Activated naive CD4-positive, alpha-beta T cell treated with anti-CD3 and anti-CD28 coated beads, Interleukin-2, amount 50 U/mL, for 72 hours (primary cell): ENCODE data around the gene TUB. TPM values are rescaled to one million over a fixed set of nuclear protein-coding genes. Genes with fewer than 3 reads are reported as not detected.

ENCODE experiments used
- ATAC-seq, 2 donors: fragments of 150-1000 bp; cut with Tn5 transposase; 2 replicates each; pipeline ENCODE4 v1.10.0; 2021; ENCODE audit warnings: mild to moderate bottlenecking in 2 of 2, moderate library complexity in 2 of 2
- DNase-seq, 2 donors: peaks; one replicate each; pipeline ENCODE4 v3.0.0; 2021 to 2022; ENCODE audit warnings: low spot score in 2 of 2
- H3K27ac Mint-ChIP-seq, 2 donors: one replicate each; pipeline ENCODE4 v1.8.0; 2022; ENCODE audit warnings: mild to moderate bottlenecking in 2 of 2, mixed read lengths in 2 of 2
- H3K36me3 Mint-ChIP-seq, 2 donors: one replicate each; pipeline ENCODE4 v1.8.0; 2022; ENCODE audit warnings: mixed read lengths in 2 of 2
- H3K9me3 Mint-ChIP-seq, 2 donors: one replicate each; pipeline ENCODE4 v1.8.0; 2022; ENCODE audit warnings: mixed read lengths in 2 of 2
- total RNA-seq, 2 donors: library from RNA; stranded (reverse); gene quantifications; one replicate each; pipeline ENCODE4 v1.2.3, GENCODE V29; 2022

TUB gene, protein sequence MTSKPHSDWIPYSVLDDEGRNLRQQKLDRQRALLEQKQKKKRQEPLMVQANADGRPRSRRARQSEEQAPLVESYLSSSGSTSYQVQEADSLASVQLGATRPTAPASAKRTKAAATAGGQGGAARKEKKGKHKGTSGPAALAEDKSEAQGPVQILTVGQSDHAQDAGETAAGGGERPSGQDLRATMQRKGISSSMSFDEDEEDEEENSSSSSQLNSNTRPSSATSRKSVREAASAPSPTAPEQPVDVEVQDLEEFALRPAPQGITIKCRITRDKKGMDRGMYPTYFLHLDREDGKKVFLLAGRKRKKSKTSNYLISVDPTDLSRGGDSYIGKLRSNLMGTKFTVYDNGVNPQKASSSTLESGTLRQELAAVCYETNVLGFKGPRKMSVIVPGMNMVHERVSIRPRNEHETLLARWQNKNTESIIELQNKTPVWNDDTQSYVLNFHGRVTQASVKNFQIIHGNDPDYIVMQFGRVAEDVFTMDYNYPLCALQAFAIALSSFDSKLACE
- total RNA-seq = under 1 TPM; 0.07 to 0.41 TPM

DNA sequence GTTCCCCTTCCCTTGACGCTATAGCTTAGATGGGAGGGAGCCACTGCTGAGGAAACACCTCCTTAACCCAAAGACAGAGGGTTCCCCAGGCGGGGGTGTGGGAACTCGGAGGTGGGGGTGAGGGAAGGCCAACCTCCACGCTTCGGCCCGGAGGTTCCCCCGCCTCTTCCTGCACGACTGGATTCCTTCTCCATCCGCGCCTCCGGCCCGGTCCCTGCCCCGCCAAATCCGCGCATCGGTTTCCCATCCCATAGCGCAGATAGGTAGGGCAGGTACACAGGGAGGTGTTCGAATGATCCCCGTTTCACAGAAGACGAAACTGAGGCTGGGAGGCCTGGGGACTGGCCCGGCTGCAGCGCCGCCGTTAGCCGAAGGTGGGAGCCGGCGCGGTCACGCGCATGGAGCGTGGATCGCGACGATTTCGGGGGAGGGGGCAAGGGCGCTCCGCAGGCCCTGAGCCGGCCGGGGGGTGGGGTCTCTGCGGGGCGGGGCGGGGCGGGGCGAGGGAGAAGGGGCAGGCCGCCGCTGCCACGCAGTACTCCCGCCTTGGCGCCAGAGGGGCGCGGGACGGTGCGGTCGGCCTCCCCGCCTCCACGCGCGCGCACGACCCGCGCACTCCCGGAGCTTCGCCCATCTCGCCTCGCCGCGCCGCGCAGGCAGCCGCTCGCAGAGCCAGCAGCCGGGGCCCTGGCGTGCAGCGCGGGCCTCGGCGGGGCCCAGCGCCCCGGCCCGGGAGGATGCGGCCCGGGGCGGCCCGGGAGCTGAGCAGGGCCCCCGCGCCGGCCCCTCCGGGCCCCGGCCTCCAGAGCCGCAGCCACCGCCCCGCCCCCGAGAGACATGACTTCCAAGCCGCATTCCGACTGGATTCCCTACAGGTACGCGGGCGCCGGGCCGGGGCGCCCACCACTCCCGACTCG, at the start of gene TUB:
Gene TUB (plus strand): TSS at position 538 of the 917 bp plus-strand sequence. CDS start 300 bp downstream, at position 838.
- no peak within 1 kb of the TSS for H3K27ac Mint-ChIP-seq
- DNase-seq = no peak
- ATAC-seq = peak; percentile 48 to 74
- no peaks in the 10 kb centered on the region for H3K9me3 Mint-ChIP-seq
- H3K36me3 Mint-ChIP-seq = no peaks in the 10 kb centered on the region

DNA sequence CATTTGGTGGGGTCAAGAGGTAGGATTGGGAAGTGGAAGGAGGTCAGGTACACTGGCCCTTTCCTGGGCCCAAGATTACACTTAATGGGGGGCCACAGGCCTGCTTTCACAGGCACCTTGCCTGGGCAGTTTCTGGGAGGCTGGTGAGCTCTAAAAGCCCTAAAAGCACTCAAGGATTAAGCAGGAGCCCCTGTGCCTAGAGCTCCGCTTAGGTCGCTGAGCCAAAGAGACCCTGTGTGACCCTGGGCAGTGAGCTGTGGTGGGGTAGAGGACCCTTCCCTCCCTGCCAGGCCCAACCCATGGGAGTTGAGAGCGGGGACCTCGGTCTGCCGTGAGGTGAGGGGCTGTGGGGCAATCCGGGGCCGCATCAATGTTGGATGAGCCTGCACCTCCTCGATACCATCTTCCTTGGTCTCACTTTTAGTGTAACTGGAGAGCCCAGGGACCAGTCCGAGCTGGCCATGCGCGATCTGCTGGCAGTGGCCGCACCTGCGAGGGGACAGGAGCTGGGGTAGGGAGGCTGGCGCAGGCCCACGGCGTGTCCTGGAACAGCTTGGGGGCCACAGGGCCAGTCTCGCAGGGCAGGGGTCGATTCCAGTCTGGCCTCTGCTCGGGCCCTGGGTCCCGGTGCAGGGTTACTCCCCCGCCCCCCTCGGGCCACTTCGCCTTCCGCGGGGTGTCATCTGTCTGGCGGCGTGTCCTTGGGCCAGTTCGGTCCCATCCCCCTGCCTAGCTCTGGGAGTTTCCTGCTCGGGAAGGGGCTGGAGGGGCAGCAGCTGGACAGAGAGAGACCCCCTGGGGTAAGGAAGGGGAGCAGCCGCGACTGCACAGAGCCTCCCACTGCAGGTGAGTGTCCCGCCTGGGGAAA, 49.5 kb upstream of the TUB start:
- no peaks in the 10 kb centered on the region for H3K36me3 Mint-ChIP-seq
- no peak overlapping the region for H3K27ac Mint-ChIP-seq
- no peaks in the 10 kb centered on the region for H3K9me3 Mint-ChIP-seq
- DNase-seq = no peak
- ATAC-seq = no peak

DNA sequence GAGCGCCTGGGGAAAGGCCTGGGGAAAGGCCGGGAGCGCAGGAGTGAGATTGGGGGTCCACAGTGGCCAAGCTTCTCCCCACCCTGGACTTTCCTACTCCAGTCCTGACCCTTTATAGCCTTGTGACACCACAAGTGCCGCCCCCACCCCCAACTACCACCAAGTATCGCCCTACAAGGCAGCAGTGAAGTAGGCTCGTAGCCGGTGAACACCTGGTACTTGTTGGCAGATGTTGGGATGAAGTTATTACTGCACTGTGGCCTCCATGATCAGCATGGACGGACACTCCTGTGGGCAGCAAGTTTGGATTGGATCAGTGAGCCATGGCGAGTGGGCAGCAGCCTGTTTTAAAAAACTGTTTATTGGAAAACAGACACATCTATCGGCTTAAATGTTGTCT, 48.9 kb upstream of the TUB start:
- no peak overlapping the region for H3K27ac Mint-ChIP-seq
- no peak for ATAC-seq
- no peaks in the 10 kb centered on the region for H3K9me3 Mint-ChIP-seq
- no peak for DNase-seq
- no peaks in the 10 kb centered on the region for H3K36me3 Mint-ChIP-seq

DNA sequence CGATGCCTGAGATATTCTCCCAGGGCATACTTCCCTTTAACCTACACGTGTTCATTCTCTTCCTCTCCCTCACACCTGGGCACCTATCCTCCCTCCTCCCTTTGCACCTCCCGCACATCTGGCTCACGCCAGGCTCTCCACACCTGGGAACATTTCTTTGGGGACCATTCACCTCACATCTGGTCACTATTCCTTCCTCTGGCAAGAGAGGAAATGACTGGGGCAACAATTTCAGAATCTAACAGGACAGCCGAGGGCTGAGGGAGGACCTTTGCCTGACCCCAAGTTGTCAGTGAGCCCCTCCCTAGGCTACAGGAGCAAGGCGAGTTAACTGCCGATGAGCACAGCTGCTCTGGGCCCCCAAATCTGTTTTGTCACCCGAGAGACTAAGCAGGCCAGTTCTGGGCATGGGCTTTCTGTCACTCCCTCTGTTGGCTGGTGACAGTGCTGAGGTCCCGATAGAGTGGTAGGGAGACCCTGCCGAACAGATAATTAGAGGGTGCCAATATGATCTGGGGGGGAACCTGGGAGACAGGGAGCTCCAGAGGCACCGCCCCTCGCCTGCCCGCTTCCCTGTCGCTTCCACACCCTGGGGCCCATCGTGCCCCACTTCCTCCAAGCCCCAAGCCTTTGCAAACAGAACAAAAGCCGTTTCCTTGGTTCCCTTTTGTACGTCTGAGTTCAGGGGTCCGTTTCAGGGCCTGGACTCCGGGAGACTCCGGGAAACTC, 48.3 kb upstream of the TUB start:
- Mint-ChIP-seq H3K9me3 (no peaks in the 10 kb centered on the region), H3K27ac (no peak overlapping the region), H3K36me3 (no peaks in the 10 kb centered on the region)
- DNase-seq (no peak), ATAC-seq (peak; percentile 21 to 27)

DNA sequence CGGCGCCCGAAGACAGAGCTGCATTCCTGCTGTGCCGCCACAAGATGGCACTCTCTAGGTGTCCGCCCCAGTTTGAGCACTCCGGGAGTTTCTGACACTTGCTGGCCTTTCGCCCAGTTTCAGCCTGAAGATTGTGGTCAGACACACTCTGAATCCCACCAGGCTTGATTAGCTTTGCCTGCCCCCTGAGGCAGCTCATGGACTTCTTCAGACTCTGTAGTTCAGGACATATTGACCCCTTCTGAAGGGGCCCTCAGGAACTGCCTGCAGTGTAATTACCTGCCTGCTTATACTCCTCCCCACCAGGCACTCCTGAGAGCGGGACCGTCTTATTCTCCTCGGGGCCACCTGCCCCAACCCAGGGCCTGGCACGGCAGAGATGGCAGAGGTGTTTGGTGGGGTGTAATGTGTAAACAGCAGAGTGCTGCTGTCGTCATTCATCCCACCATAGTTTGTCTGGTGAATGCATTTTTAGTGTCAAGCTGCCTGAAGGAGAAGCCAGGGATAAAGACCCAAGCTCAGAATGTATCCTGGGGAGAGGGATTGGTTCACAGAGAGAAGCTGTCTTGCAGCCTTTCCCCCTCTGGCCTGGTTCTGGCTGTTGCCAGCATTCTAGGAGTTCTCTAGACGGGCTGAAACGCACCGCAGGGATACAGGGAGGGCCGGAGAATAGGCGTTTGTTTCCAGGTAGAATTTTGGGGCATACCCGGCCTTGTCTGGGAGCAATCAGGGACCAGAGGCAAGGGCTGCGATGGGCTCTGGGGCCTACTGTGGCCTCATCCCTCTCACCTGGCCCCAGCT, 47.5 kb upstream of the TUB start:
- Mint-ChIP-seq H3K36me3 (no peaks in the 10 kb centered on the region), H3K27ac (no peak overlapping the region)

DNA sequence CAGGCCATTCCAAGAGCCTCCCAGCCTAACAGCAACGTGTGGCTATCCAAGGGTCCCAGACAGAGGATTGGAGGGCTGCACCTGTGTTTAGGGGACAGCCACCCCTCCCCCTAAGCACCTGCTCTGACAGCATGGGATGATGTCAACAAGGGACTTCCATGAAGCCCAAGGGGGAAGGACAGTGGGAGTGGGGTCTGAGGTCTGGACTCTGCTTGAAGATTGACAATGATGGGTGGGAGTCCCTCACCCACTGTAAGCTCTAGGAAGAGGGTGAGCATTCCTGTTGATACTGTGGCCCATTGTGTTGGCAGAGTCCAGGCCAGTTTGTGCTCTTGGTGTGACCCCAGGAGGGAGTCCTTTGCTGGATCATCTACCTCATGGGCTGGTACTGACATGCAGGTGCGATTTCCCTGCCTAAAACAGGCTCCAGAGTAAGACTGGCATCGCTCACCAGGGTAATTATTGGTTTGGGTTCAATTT, 46.9 kb upstream of the TUB start:
- DNase-seq = no peak
- no peak for ATAC-seq
- Mint-ChIP-seq H3K27ac (no peak overlapping the region), H3K36me3 (no peaks in the 10 kb centered on the region), H3K9me3 (no peaks in the 10 kb centered on the region)

More for the DNA sequence above, 47.5 kb upstream of the TUB start:
- no peaks in the 10 kb centered on the region for H3K9me3 Mint-ChIP-seq
- ATAC-seq (peak; percentile 78 to 84), DNase-seq (peak in 1 of 2 donors; percentile 60)

DNA sequence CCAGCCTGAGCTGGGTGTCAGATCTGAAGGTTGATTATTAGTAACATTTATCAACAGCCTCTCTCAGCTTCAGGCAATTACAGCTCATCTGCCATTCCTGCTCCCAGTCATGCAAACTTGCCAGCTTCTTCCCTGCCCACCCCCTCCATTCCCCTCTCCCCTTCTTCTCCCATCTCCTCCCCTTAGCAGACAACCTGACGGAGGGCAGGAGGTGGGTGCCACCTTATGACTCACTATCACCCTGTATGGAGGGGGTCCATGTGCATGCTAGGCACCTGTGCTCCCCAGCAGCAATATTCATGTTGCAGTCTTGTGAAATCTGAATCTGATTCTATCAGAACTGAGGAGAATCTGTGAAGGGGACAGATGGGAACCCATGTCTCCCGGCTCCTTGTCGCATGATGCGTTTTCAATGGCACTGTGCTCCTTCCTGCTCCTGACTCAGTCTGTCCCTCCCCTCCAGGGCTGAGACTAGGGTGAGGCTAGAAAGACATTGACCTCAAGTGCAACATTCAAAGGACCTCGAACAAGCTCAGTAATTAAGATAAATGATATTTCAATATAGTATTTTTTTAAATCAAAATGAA, 46.3 kb upstream of the TUB start:
- no peak for DNase-seq
- no peaks in the 10 kb centered on the region for H3K36me3 Mint-ChIP-seq
- H3K9me3 Mint-ChIP-seq = no peaks in the 10 kb centered on the region
- no peak overlapping the region for H3K27ac Mint-ChIP-seq
- ATAC-seq = no peak

DNA sequence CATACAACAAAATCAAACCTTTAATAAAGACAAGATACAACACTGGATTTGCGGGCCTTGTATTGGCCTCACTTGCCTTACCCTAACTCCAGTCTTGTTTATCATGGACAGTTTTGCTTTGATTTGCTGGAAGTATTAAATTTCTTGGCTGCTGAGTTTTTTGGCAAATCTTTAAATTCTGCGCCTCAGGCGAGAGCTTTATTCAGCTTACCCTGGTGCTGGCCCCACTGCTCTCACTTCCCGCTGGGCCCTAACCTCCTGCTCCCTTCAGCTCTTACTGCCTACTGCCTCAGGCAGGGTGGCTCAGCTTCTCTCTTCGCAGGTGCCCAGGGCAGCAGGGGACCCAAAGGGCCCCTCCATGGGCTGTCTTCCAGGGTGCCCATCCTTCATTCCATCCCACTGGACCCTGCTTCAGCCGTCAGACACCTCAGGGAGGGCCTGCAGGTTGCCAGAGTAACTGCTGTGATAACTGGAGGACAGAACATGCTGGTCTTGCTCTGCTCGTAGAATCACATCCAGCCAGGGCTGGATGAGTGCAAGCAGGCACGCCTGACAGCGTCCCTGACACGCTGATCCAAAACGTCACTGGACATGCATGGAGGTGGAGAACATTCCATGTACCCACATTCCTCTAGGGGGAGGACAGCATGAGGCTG, 45.7 kb upstream of the TUB start:
- ATAC-seq (no peak), DNase-seq (no peak)
- Mint-ChIP-seq H3K27ac (no peak overlapping the region), H3K36me3 (no peaks in the 10 kb centered on the region), H3K9me3 (no peaks in the 10 kb centered on the region)

DNA sequence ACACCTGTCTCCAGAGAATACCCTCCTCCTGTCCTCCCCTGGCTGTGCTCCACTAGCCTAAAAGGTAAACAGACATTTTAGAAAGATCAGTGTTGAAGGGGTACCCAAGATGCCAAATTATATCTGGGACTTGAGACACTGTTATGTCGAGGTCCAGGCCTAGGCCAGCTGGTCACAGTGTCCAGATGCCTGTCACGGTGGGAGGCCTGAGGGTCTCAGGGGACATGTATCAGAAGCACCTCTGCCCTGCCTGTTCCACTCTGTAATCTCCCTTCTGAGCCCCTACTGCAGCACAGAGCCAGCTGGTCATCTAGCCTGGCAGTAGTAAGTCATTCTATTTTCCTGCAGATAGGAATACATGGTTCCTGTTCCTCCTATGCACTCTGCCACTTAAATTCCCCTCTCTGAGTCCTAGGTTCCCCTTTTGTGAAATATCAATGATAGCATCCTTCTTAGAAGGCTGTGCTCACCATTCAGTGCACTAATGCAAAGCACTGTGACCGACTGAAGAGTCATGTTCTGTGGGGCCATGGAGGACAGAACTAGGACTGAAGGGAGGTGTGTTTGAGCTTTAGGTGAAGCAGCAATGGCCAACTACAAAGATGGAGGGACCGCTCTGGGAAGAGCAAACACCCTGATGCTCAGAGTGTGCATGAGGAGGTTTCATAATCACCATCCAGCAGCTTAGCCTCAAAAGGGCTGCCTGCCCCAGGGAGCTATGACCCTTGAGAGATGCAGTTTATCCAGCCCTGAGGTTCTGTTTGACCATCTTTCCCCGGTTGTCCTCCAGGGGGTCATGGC, 44.8 kb upstream of the TUB start:
- Mint-ChIP-seq H3K36me3 (no peaks in the 10 kb centered on the region), H3K27ac (no peak overlapping the region), H3K9me3 (no peaks in the 10 kb centered on the region)
- no peak for ATAC-seq
- no peak for DNase-seq

DNA sequence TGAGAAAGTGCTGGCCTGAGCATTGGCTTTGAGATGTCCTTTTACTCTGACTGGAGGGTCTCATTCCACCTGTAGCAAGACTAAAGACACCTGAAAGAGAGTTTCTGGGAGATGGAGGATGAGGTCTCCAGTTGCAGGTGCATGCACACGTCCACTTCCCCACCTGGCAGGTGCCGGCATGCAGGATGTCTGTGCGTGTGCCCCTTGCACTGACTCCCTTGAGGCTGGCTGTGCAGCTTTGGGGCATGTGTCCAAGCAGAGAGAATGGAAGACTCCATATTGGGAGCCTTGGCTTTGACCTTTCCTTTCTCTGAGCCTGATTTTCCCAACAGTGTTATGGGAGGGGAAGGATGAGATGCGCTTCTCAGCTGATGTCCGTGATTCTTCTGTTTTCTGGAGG, 44.0 kb upstream of the TUB start:
- H3K9me3 Mint-ChIP-seq = no peaks in the 10 kb centered on the region
- no peaks in the 10 kb centered on the region for H3K36me3 Mint-ChIP-seq
- DNase-seq (no peak), ATAC-seq (no peak)
- no peak overlapping the region for H3K27ac Mint-ChIP-seq

DNA sequence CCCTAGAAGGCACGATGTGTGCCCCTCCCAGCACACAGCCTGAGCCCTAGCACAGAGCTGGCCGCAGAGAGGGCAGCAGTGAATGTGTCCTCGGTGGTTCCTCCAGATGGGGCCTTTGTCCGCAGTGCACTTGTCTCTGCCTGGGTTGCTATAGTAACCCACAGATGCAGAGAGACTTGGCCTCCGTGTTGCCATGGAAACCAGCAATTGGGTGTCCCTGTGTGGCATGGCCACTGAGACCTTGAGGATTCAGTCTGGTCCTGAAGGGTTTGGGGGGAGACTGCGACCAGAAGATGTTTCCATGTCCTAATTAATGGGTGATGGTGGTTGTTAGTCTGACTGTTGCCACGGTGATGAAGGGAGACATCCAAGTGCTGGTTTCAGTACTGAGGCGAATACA, 42.6 kb upstream of the TUB start:
- Mint-ChIP-seq H3K9me3 (no peaks in the 10 kb centered on the region), H3K27ac (peak overlapping the region in 1 of 2 donors; percentile 31), H3K36me3 (no peaks in the 10 kb centered on the region)
- ATAC-seq (no peak), DNase-seq (no peak)

DNA sequence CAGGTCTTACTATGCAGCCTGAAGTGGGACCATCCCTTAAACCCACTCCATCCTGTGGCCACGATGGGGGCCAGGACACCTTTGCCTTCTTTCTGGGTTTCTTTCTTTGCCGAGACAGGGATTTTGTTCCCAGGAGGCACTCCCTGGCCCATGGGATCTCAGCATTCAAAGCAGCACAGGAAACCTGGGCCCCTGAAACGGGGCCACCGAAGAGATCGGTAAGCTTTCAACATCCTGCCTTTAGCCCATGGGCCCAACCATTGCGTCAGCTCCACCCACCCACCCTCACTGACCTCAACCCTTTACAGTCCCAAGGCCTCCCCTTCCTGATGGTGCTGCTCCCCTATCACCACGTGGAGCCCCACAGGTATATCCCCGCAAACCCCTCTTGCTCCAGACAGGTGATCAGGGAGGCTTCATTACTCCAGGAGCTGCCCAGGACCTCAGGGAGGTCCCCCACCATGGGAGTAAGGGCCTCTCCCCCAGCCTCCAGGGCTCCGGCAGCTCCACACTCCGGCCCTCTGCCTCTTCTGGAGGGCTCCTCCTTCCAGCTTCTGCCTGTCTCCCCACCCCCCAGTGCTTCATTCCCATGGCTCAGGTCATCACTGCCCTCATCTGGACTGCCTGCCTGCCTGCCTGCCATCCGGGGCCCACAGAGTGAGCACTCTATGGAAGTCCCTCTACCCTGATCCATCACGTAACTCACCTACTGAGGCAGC, 42.0 kb upstream of the TUB start:
- Mint-ChIP-seq H3K9me3 (no peaks in the 10 kb centered on the region), H3K36me3 (no peaks in the 10 kb centered on the region), H3K27ac (no peak overlapping the region)
- DNase-seq (no peak), ATAC-seq (no peak)

DNA sequence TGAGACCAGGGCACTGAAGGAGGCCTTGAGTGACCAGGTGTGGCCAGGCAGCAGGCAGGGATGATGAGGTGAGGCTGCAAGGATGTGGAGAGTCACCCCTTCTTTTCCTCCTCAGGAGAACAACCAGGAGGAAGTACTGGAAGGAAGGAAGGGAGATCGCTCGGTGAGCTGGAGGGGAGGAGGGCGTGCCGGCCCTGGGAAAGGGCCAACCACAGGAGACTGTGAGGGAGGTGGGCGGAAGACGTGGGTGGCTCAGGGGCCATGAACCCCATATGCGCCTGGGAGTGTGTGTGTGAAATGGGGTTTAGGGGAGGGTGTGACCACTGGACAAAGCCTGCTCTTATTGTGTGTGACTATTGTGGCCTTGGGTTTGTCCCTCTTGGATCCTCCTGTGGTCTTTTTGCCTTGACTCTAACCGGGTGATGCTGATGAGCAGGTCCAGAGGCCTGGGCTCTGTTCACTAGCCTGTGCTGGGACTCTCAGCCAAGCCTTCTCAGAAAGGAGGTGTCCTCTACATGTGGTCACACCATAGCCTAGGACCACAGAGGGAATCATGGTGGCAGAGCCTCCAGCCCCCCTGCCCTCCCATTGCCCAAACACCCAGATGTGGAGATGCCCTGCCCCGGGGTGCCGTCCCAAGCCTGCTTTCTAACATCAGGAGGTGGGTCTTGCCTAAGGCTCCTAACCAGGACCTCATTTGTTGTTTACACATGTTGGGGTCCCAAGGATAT, 41.3 kb upstream of the TUB start:
- no peak overlapping the region for H3K27ac Mint-ChIP-seq
- DNase-seq (no peak), ATAC-seq (no peak)
- H3K36me3 Mint-ChIP-seq = no peaks in the 10 kb centered on the region
- H3K9me3 Mint-ChIP-seq = no peaks in the 10 kb centered on the region
